Lower lobe of right lung (tissue), 2 donors: ENCODE data around the gene PDSS2. TPM values are rescaled to one million over a fixed set of nuclear protein-coding genes. Genes with fewer than 3 reads are reported as not detected.
"Not testable (repeated sequence)": the region's sequence is repeated elsewhere in the genome, so short reads cannot be mapped to it uniquely, and the experiment has no call there.

Source experiments
- ATAC-seq, 2 donors: fragments of 200-7000 bp; cut with Tn5 transposase; one replicate each; pipeline ENCODE4 v1.9.1; 2020 to 2022; ENCODE audit warnings: mild to moderate bottlenecking in 2 of 2, moderate library complexity in 2 of 2
- DNase-seq: peaks from one replicate; pipeline ENCODE4 v3.0.0-alpha.2; 2020
- H3K27ac ChIP-seq: fragments of 200-600 bp; one replicate; pipeline ENCODE4 v1.8.0; 2022
- H3K27me3 ChIP-seq: fragments of 200-600 bp; one replicate; pipeline ENCODE4 v1.8.0; 2022; ENCODE audit warnings: low read depth
- H3K36me3 ChIP-seq: fragments of 200-600 bp; one replicate; pipeline ENCODE4 v1.8.0; 2022; ENCODE audit warnings: mild to moderate bottlenecking
- H3K4me1 ChIP-seq: fragments of 200-600 bp; one replicate; pipeline ENCODE4 v1.8.0; 2022
- H3K4me3 ChIP-seq: fragments of 200-600 bp; one replicate; pipeline ENCODE4 v1.8.0; 2022; ENCODE audit warnings: mild to moderate bottlenecking
- H3K9me3 ChIP-seq: fragments of 200-600 bp; one replicate; pipeline ENCODE4 v1.8.0; 2022
- CTCF ChIP-seq: fragments of 200-600 bp; IDR thresholded peaks from one replicate; pipeline ENCODE4 v1.8.0; 2022; ENCODE audit warnings: antibody characterized with exemption, mild to moderate bottlenecking
- intact Hi-C: fragments of 100-400 bp; cut with DNase I; formaldehyde crosslinking; loops from one replicate; pipeline ENCODE4 v1.11.0; 2022
- total RNA-seq: library from RNA; stranded (reverse); fragmentation: NEBNext Ultra II Directional; extraction: Animal tissue kit (Norgen Biotek cat#: 25700); gene quantifications from one replicate; pipeline ENCODE4 v1.2.1, GENCODE V29; 2021
- donor health status: DM: no; HTN: yes; CAD: no; lungs with severe emphysema.

The PDSS2 gene
- total RNA-seq, 1 donor from 2014 or later = 14.9 TPM

GRCh38 chr6:107205058-107205998, 254.0 kb downstream of the PDSS2 start:
- Histone ChIP-seq H3K9me3 (no peaks in the 10 kb centered on the region), H3K4me3 (no peak overlapping the region), H3K27me3 (no peaks in the 10 kb centered on the region), H3K27ac (no peak overlapping the region), H3K36me3 (no peaks in the 10 kb centered on the region), H3K4me1 (no peaks in the 10 kb centered on the region)
- intact Hi-C loops = no loop called here
- ATAC-seq (no peak), DNase-seq (no peak)
- TF ChIP-seq CTCF = no peak

- Histone ChIP-seq H3K9me3 (no peaks in the 10 kb centered on the region), H3K36me3 (no peaks in the 10 kb centered on the region), H3K27ac (peak overlapping the region; percentile 36), H3K4me3 (no peak overlapping the region), H3K27me3 (no peaks in the 10 kb centered on the region), H3K4me1 (no peaks in the 10 kb centered on the region)
- DNase-seq = no peak
- intact Hi-C loops = no loop called here
- peak; percentile 72 to 86 for ATAC-seq
- TF ChIP-seq CTCF = no peak
Observed at GRCh38 chr6:107202876-107203468, 256.4 kb downstream of the PDSS2 start.

GRCh38 chr6:107198631-107199416, 260.5 kb downstream of the PDSS2 start:
- no peak overlapping the region for H3K27ac ChIP-seq

GRCh38 chr6:107196152-107196551, 263.2 kb downstream of the PDSS2 start:
- no peaks in the 10 kb centered on the region for H3K9me3 ChIP-seq

More at GRCh38 chr6:107198631-107199416, 260.5 kb downstream of the PDSS2 start:
- no peaks in the 10 kb centered on the region for H3K27me3 ChIP-seq
- H3K4me3 ChIP-seq = no peak overlapping the region
- intact Hi-C loops = no loop called here
- ATAC-seq = no peak
- H3K9me3 ChIP-seq = no peaks in the 10 kb centered on the region
- DNase-seq = no peak
- no peaks in the 10 kb centered on the region for H3K36me3 ChIP-seq
- no peaks in the 10 kb centered on the region for H3K4me1 ChIP-seq
- TF ChIP-seq CTCF = no peak

GRCh38 chr6:107194723-107195122, 264.6 kb downstream of the PDSS2 start:
- ATAC-seq = peak in 1 of 2 donors; percentile 38
- H3K36me3 ChIP-seq, H3K27me3 ChIP-seq, DNase-seq, H3K9me3 ChIP-seq, intact Hi-C loops, H3K4me1 ChIP-seq, H3K4me3 ChIP-seq, H3K27ac ChIP-seq: not testable (repeated sequence)

More at GRCh38 chr6:107196152-107196551, 263.2 kb downstream of the PDSS2 start:
- no peak overlapping the region for H3K4me3 ChIP-seq
- no peaks in the 10 kb centered on the region for H3K27me3 ChIP-seq
- TF ChIP-seq CTCF = no peak
- intact Hi-C loops = no loop called here
- ATAC-seq = no peak
- H3K27ac ChIP-seq = no peak overlapping the region
- no peak for DNase-seq
- peaks cover 6% of the 10 kb centered on the region for H3K36me3 ChIP-seq
- no peaks in the 10 kb centered on the region for H3K4me1 ChIP-seq
